Chondrocyte (in vitro differentiated cells): Measurements from ENCODE around the gene STXBP4. TPM values are rescaled to one million over a fixed set of nuclear protein-coding genes. Genes with fewer than 3 reads are reported as not detected.

Experiments
- DNase-seq: peaks from one replicate; pipeline ENCODE4 v3.0.0; 2021; ENCODE audit warnings: mixed read lengths, low spot score
- H3K27ac Mint-ChIP-seq: one replicate; pipeline ENCODE4 v1.8.0; 2021; ENCODE audit warnings: mild to moderate bottlenecking, moderate library complexity, mixed read lengths; ENCODE audit not compliant: unreplicated experiment
- H3K27me3 Mint-ChIP-seq: 2 replicates; pipeline ENCODE4 v1.8.0; 2021; ENCODE audit warnings: low read depth, mixed read lengths
- H3K36me3 Mint-ChIP-seq: 2 replicates; pipeline ENCODE4 v1.8.0; 2021; ENCODE audit warnings: low read depth, mixed read lengths
- H3K4me1 Mint-ChIP-seq: 2 replicates; pipeline ENCODE4 v1.8.0; 2021; ENCODE audit warnings: low read depth, mild to moderate bottlenecking, mixed read lengths
- H3K4me3 Mint-ChIP-seq: one replicate; pipeline ENCODE4 v1.8.0; 2021; ENCODE audit warnings: mild to moderate bottlenecking, moderate library complexity, mixed read lengths; ENCODE audit not compliant: unreplicated experiment
- H3K9me3 Mint-ChIP-seq: 2 replicates; pipeline ENCODE4 v1.8.0; 2021; ENCODE audit warnings: low read depth, mixed read lengths
- total RNA-seq: library from RNA; stranded (reverse); gene quantifications from 3 replicates; pipeline ENCODE4 v1.2.1, GENCODE V29; 2021
- TF ChIP-seq, protein P1 (sequence below): fragments of 200-600 bp; sonication (generic); IDR thresholded peaks from 2 replicates; pipeline ENCODE4 v1.5.0; 2021; ENCODE audit warnings: antibody characterized with exemption, mild to moderate bottlenecking, moderate library complexity

Gene STXBP4
- total RNA-seq, 1 donor from 2014 or later, result 11.9 TPM

- H3K27me3 Mint-ChIP-seq, result no peaks in the 10 kb centered on the region
- DNase-seq, result no peak
- H3K9me3 Mint-ChIP-seq, result no peaks in the 10 kb centered on the region
- no peaks in the 10 kb centered on the region for H3K4me1 Mint-ChIP-seq
- peaks cover 3% of the 10 kb centered on the region for H3K36me3 Mint-ChIP-seq
- TF ChIP-seq, protein P1, sequence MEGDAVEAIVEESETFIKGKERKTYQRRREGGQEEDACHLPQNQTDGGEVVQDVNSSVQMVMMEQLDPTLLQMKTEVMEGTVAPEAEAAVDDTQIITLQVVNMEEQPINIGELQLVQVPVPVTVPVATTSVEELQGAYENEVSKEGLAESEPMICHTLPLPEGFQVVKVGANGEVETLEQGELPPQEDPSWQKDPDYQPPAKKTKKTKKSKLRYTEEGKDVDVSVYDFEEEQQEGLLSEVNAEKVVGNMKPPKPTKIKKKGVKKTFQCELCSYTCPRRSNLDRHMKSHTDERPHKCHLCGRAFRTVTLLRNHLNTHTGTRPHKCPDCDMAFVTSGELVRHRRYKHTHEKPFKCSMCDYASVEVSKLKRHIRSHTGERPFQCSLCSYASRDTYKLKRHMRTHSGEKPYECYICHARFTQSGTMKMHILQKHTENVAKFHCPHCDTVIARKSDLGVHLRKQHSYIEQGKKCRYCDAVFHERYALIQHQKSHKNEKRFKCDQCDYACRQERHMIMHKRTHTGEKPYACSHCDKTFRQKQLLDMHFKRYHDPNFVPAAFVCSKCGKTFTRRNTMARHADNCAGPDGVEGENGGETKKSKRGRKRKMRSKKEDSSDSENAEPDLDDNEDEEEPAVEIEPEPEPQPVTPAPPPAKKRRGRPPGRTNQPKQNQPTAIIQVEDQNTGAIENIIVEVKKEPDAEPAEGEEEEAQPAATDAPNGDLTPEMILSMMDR, result no peak
- no peak overlapping the region for H3K4me3 Mint-ChIP-seq
- H3K27ac Mint-ChIP-seq, result no peak overlapping the region
These were observed 222.2 kb downstream of the STXBP4 start for GRCh38 chr17:55190748-55191147.

- Mint-ChIP-seq H3K9me3 (peaks cover 7% of the 10 kb centered on the region), H3K27ac (no peak overlapping the region), H3K4me3 (no peak overlapping the region), H3K36me3 (peaks cover 2% of the 10 kb centered on the region), H3K4me1 (no peaks in the 10 kb centered on the region), H3K27me3 (no peaks in the 10 kb centered on the region)
- TF ChIP-seq, protein P1, result no peak
- no peak for DNase-seq
These were observed 230.3 kb downstream of the STXBP4 start for GRCh38 chr17:55198690-55199370.

GRCh38 chr17:55200904-55201303 is 232.3 kb downstream of the STXBP4 start:
- H3K27ac Mint-ChIP-seq, result no peak overlapping the region
- peaks cover 13% of the 10 kb centered on the region for H3K9me3 Mint-ChIP-seq
- H3K36me3 Mint-ChIP-seq, result peaks cover 5% of the 10 kb centered on the region
- TF ChIP-seq, protein P1, result no peak
- H3K4me1 Mint-ChIP-seq, result no peaks in the 10 kb centered on the region
- no peak for DNase-seq
- no peak overlapping the region for H3K4me3 Mint-ChIP-seq
- H3K27me3 Mint-ChIP-seq, result no peaks in the 10 kb centered on the region

- H3K4me3 Mint-ChIP-seq, result no peak overlapping the region
- no peaks in the 10 kb centered on the region for H3K27me3 Mint-ChIP-seq
- TF ChIP-seq, protein P1, result no peak
- H3K36me3 Mint-ChIP-seq, result peaks cover 5% of the 10 kb centered on the region
- H3K4me1 Mint-ChIP-seq, result no peaks in the 10 kb centered on the region
- no peak overlapping the region for H3K27ac Mint-ChIP-seq
- H3K9me3 Mint-ChIP-seq, result peaks cover 13% of the 10 kb centered on the region
- DNase-seq, result no peak
These were observed 232.9 kb downstream of the STXBP4 start for GRCh38 chr17:55201308-55201932.

DNA sequence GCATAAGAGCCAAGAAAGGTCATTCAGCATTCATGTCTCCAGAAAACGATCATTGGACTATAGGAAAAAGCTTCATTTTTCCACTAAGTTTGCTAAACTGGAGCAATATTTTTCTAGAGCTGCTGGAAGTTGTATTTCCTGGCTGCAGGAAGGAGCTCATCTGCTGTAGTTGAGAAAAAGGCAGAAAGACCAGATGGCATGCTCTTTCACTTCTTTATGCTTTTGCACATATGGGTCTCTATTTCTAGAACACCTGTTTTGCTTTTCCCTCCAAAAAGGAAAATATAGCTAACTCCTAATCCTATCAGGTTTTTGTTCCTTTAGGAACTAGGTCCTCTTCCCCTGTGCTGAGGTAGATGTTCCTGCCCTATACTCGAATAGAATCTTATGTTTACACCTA is 234.3 kb downstream of the STXBP4 start:
- no peak overlapping the region for H3K4me3 Mint-ChIP-seq
- DNase-seq, result no peak
- H3K27me3 Mint-ChIP-seq, result no peaks in the 10 kb centered on the region
- TF ChIP-seq, protein P1, result no peak
- H3K27ac Mint-ChIP-seq, result no peak overlapping the region
- H3K36me3 Mint-ChIP-seq, result peaks cover 5% of the 10 kb centered on the region
- no peaks in the 10 kb centered on the region for H3K4me1 Mint-ChIP-seq
- H3K9me3 Mint-ChIP-seq, result peaks cover 13% of the 10 kb centered on the region
